Neural progenitor cell (in vitro differentiated cells): Measurements from ENCODE around the gene RNF225. TPM values are rescaled to one million over a fixed set of nuclear protein-coding genes. Genes with fewer than 3 reads are reported as not detected.

Source experiments
- DNase-seq: peaks from one replicate; pipeline ENCODE4 v3.0.0-alpha.2; 2016; ENCODE audit warnings: low spot score
- H2AFZ ChIP-seq: fragments of 200-600 bp; sonication (generic); replicated peaks from 2 replicates; pipeline ENCODE4 v1.6.1; 2016; ENCODE audit warnings: antibody characterized with exemption
- H3F3A ChIP-seq: fragments of 200-600 bp; sonication (generic); 2 replicates; pipeline ENCODE4 v1.6.1; 2016; ENCODE audit warnings: antibody characterized with exemption, low read depth
- H3K27ac ChIP-seq: fragments of 200-600 bp; sonication (generic); 2 replicates; pipeline ENCODE4 v1.5.1; 2016; ENCODE audit warnings: mild to moderate bottlenecking
- H3K27me3 ChIP-seq: fragments of 200-600 bp; sonication (generic); 2 replicates; pipeline ENCODE4 v1.6.1; 2016; ENCODE audit warnings: mild to moderate bottlenecking, moderate library complexity
- H3K36me3 ChIP-seq: fragments of 200-600 bp; sonication (generic); 2 replicates; pipeline ENCODE4 v1.5.1; 2016
- H3K4me1 ChIP-seq: fragments of 200-600 bp; sonication (generic); 2 replicates; pipeline ENCODE4 v1.6.1; 2016; ENCODE audit warnings: mixed run types
- H3K4me2 ChIP-seq: fragments of 200-600 bp; sonication (generic); 2 replicates; pipeline ENCODE4 v1.6.1; 2016
- H3K4me3 ChIP-seq: fragments of 200-600 bp; sonication (generic); 2 replicates; pipeline ENCODE4 v1.5.1; 2016
- H3K79me2 ChIP-seq: fragments of 200-600 bp; sonication (generic); 2 replicates; pipeline ENCODE4 v1.6.1; 2016; ENCODE audit warnings: low read depth
- H3K9ac ChIP-seq: fragments of 200-600 bp; sonication (generic); 2 replicates; pipeline ENCODE4 v1.6.1; 2016
- H3K9me3 ChIP-seq: fragments of 200-600 bp; sonication (generic); 2 replicates; pipeline ENCODE4 v1.5.1; 2016; ENCODE audit warnings: low read depth
- H4K20me1 ChIP-seq: fragments of 200-600 bp; sonication (generic); 2 replicates; pipeline ENCODE4 v1.6.1; 2016; ENCODE audit warnings: low read depth
- H3K27ac Mint-ChIP-seq: 3 replicates; pipeline ENCODE4 v1.8.0; 2021; ENCODE audit warnings: mixed read lengths
- H3K27me3 Mint-ChIP-seq: 2 replicates; pipeline ENCODE4 v1.8.0; 2022; ENCODE audit warnings: low read depth, mild to moderate bottlenecking, inconsistent platforms, moderate library complexity, mixed read lengths; ENCODE audit not compliant: insufficient read depth
- H3K36me3 Mint-ChIP-seq: 3 replicates; pipeline ENCODE4 v1.8.0; 2021; ENCODE audit warnings: mixed read lengths
- H3K4me1 Mint-ChIP-seq: 3 replicates; pipeline ENCODE4 v1.8.0; 2021; ENCODE audit warnings: mixed read lengths
- H3K4me3 Mint-ChIP-seq: 3 replicates; pipeline ENCODE4 v1.8.0; 2021; ENCODE audit warnings: mild to moderate bottlenecking, moderate library complexity, mixed read lengths
- H3K9me3 Mint-ChIP-seq: 3 replicates; pipeline ENCODE4 v1.8.0; 2020; ENCODE audit warnings: mixed read lengths
- CTCF ChIP-seq: fragments of 200-600 bp; sonication (generic); IDR thresholded peaks from 2 replicates; pipeline ENCODE4 v1.5.1; 2017; ENCODE audit warnings: antibody characterized with exemption, mild to moderate bottlenecking
- EZH2 ChIP-seq: fragments of 200-600 bp; sonication (generic); IDR thresholded peaks from 2 replicates; pipeline ENCODE4 v1.6.1; 2017; ENCODE audit warnings: antibody characterized with exemption, mild to moderate bottlenecking, moderate library complexity
- EZH2phosphoT487 ChIP-seq: fragments of 200-600 bp; sonication (generic); IDR thresholded peaks from 2 replicates; pipeline ENCODE4 v1.6.1; 2017; ENCODE audit warnings: antibody characterized with exemption
- total RNA-seq: library from RNA; depleted of rRNA; stranded (reverse); fragments of >200 nt; gene quantifications from 2 replicates; pipeline ENCODE4 v1.2.3, GENCODE V29; 2015; ENCODE audit warnings: low replicate concordance

Gene RNF225
- total RNA-seq, 1 donor from 2014 or later, result not detected

GRCh38 chr19:58349590-58349989, 45.9 kb upstream of the RNF225 start:
- Mint-ChIP-seq H3K4me3 (peak overlapping the region; percentile 7), H3K27me3 (peaks cover 26% of the 10 kb centered on the region), H3K9me3 (no peaks in the 10 kb centered on the region), H3K27ac (peak overlapping the region; percentile 21), H3K36me3 (peaks cover 5% of the 10 kb centered on the region), H3K4me1 (peaks cover 17% of the 10 kb centered on the region)
- no peak overlapping the region for H3K27ac ChIP-seq
- H3F3A ChIP-seq, result no peaks in the 10 kb centered on the region
- peaks cover 6% of the 10 kb centered on the region for H3K4me1 ChIP-seq
- no peak overlapping the region for H3K4me3 ChIP-seq
- H3K79me2 ChIP-seq, result no peaks in the 10 kb centered on the region
- TF ChIP-seq EZH2phosphoT487 (no peak), EZH2 (no peak), CTCF (no peak)
- H4K20me1 ChIP-seq, result no peaks in the 10 kb centered on the region
- H3K9ac ChIP-seq, result no peak overlapping the region
- no peak overlapping the region for H3K4me2 ChIP-seq
- H2AFZ ChIP-seq, result no peak overlapping the region
- H3K9me3 ChIP-seq, result no peaks in the 10 kb centered on the region
- no peak for DNase-seq
- peaks cover 16% of the 10 kb centered on the region for H3K27me3 ChIP-seq
- no peaks in the 10 kb centered on the region for H3K36me3 ChIP-seq

DNA sequence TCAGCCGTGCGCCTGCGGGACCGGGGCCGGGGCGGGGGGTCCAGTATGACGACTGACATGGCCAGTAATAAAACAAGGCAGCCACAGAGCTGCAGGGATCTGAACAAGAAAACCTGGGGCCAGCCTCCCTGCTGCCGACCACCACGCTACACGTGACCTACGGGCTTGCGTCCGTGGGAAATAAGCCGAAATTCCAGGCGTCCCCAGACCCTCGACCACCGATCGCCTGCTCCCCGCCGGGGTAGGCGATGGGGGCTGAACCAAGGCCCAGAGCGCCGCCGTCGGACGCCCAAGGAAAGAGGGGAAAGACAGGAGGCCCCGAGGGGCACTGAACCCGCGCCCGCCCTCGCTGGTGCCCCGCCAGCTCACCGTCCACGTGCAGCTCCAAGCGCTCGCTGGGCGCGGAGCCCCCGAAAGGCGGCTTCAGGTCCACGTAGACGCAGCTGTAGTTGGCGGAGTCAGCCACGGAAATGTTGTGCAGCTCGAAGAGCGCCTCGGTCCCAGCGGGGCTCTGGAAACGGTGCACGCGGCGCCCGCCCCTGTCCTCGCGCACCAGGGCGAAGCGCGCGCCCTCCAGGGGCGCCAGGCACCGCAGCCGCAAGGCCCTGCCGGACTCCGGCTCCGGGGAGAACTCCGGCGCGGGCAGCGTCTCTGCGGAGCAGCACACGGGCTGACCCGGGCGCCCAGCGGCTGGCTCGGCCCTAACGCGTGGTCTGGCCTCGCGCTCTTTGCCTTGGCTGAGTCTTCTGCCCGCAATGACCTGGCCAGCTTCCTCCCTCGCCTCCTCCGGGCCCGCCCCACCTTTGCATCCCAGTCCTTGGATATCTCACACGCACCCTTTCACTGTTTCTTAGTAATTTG, 45.2 kb upstream of the RNF225 start:
- Histone ChIP-seq H3K4me1 (peaks cover 6% of the 10 kb centered on the region), H3K4me2 (no peak overlapping the region), H2AFZ (no peak overlapping the region), H3F3A (no peaks in the 10 kb centered on the region), H3K27me3 (peaks cover 16% of the 10 kb centered on the region), H4K20me1 (no peaks in the 10 kb centered on the region), H3K9ac (no peak overlapping the region), H3K27ac (no peak overlapping the region), H3K79me2 (no peaks in the 10 kb centered on the region), H3K4me3 (no peak overlapping the region), H3K36me3 (no peaks in the 10 kb centered on the region), H3K9me3 (no peaks in the 10 kb centered on the region)
- H3K4me1 Mint-ChIP-seq, result peaks cover 17% of the 10 kb centered on the region
- peaks cover 22% of the 10 kb centered on the region for H3K27me3 Mint-ChIP-seq
- H3K36me3 Mint-ChIP-seq, result peaks cover 5% of the 10 kb centered on the region
- DNase-seq, result no peak
- no peaks in the 10 kb centered on the region for H3K9me3 Mint-ChIP-seq
- H3K27ac Mint-ChIP-seq, result no peak overlapping the region
- TF ChIP-seq CTCF (no peak), EZH2phosphoT487 (no peak), EZH2 (no peak)
- no peak overlapping the region for H3K4me3 Mint-ChIP-seq

DNA sequence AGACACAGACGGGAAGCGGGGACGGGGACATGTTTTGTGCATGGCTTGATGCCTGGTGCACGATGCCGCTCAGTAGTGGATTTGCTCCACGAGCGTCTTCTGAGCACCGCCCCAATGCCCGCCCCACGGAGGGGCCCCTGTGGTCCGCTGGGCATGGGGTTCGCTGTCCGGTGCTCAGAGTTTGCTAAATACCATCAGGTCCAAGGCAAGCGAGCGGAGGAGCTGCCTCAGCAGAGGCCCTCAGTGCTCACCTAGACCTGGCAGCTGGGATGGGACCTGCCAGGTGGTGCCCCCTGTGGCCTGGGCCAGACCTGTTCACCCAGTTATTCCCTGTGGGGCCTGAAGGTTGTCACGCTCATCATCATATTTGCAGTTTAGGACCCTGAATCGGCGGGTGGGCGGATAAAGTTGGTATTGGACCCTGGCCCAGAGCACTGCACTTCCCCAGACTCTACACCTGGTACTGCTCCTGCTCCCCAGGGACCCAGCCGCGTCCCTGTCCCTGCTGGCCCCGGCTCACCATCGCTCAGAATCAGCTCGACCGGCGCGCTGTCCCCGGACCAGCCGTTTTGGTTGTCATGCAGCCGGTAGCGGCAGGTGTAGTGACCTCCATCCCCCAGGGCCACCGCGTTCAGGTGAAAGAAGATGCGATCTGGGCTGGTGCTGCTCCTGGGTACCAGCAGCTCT, 44.4 kb upstream of the RNF225 start:
- TF ChIP-seq EZH2phosphoT487 (no peak), CTCF (no peak), EZH2 (no peak)
- no peaks in the 10 kb centered on the region for H3K36me3 ChIP-seq
- no peak overlapping the region for H3K4me3 Mint-ChIP-seq
- H3K27ac Mint-ChIP-seq, result no peak overlapping the region
- no peaks in the 10 kb centered on the region for H3K9me3 ChIP-seq
- H2AFZ ChIP-seq, result no peak overlapping the region
- H3K79me2 ChIP-seq, result no peaks in the 10 kb centered on the region
- no peak overlapping the region for H3K27ac ChIP-seq
- no peaks in the 10 kb centered on the region for H3F3A ChIP-seq
- peaks cover 17% of the 10 kb centered on the region for H3K27me3 Mint-ChIP-seq
- H3K27me3 ChIP-seq, result peaks cover 14% of the 10 kb centered on the region
- DNase-seq, result no peak
- H3K4me3 ChIP-seq, result no peak overlapping the region
- no peaks in the 10 kb centered on the region for H4K20me1 ChIP-seq
- peaks cover 5% of the 10 kb centered on the region for H3K36me3 Mint-ChIP-seq
- H3K4me1 Mint-ChIP-seq, result peaks cover 13% of the 10 kb centered on the region
- no peak overlapping the region for H3K4me2 ChIP-seq
- no peak overlapping the region for H3K9ac ChIP-seq
- H3K4me1 ChIP-seq, result peaks cover 6% of the 10 kb centered on the region
- no peaks in the 10 kb centered on the region for H3K9me3 Mint-ChIP-seq
